T-helper 1 cell (primary cell): Measurements from ENCODE around the gene RASGRP3.

Source experiments
- DNase-seq, 5 donors: peaks; one replicate each; pipeline ENCODE4 v3.0.0-alpha.2; 2012 to 2020

The RASGRP3 gene

DNA sequence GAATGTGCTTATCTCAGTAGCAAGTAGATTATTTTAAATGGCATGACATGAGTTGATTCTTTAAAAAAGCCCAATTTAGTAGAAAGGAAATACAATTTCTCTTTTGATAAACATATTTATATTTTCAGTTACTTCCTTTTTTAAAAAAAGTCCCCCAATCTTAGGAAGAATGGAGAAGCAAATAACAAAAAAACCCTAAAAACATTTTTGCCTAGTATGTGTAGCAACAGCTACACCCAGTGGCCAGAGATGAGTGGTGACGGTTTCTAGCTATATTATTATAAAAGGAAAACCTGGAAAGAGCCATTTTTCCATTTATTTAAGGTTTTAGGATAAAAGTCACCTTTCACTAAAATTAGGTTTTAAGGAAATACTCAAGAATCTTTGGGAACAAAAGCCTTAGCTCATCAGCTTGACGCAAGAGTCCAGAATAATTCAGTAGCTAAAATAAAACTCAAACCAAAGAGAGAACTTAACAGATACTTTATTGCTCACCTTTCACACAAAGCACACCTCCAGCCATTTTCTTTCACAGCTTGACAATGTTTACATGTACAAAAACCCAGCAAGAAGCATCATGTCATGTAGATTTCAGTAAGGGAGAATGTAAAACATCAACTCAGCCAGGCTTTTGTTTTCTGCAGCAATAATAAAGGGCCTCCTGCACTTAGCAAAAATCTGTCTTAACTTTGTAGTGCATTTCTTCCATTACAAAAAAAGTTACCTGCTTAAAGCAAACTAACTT is 106.9 kb downstream of the RASGRP3 start:
- peak in 2 of 5 donors; percentile 12 to 21 for DNase-seq

DNA sequence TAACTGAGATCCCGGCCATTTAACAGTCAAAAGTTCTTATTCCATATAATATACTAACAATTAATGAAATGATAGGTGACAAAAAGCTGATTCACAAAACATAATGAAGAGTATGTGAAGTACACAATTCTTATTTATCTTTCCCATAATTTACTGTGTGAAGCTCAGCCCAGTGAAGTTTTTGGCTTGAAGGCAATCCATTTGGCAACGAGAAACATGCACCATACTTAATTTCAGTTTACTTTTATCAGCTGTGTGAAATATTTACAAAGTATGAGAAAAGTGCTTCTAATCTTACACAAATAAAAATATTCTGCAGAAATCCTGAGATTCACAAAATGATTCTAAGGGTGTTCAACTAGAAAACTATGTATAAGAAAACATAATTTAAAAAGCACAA is 110.3 kb downstream of the RASGRP3 start:
- DNase-seq: no peak

DNA sequence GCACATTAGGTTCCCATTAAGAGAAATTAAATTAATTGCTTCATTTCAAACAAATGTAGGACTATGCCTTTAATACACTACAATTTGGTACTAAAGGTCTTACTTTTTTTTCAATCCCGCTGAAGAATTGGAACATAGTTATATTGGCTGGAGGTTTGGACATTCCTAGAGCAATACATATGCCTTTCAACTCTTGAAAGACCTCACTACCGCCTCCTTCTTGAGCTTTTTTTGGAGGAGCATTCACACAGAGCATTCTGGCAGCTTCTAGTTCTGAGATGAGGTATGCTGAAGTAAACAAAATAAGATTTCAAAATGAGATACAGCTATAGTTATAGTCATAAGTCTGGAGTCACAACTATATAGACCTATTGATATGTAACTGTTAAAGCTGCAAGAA is 111.8 kb downstream of the RASGRP3 start:
- DNase-seq: no peak

DNA sequence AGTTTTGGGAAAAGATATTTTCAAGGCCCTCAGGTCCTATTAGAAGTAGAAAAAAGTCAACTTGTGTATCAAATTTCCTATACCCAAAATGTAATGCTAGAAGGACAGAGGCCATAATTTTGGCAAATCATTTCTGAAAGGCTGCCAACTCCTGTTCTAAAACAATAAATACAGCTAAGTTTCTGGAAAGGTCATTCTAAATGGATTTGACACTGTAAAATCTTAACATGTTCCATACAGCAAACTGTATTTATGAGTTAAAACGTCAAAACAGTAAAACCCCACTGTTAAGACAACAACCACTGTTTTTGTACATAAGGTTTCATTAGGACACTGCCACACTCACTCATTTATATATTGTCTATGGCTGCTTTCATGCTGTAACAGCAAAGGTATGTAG is 113.0 kb downstream of the RASGRP3 start:
- no peak for DNase-seq

DNA sequence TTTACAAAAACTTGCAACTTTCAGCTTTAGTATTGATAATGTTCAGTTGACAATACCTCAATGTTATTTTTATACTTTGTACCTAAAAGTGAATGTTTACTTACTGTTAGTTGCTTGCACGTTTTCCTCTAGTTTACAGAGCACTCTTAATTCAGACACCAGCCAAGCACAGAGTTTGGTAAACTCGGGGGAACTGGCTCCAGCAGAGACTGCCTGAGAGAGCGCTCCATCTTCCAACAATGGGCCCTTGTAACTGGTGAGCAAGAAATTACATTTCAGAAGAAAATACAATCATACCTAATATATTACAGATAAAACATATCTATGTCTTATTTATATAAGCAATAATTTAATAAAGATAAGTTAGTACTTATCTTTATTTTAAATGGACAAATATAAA is 118.9 kb downstream of the RASGRP3 start:
- DNase-seq: no peak

DNA sequence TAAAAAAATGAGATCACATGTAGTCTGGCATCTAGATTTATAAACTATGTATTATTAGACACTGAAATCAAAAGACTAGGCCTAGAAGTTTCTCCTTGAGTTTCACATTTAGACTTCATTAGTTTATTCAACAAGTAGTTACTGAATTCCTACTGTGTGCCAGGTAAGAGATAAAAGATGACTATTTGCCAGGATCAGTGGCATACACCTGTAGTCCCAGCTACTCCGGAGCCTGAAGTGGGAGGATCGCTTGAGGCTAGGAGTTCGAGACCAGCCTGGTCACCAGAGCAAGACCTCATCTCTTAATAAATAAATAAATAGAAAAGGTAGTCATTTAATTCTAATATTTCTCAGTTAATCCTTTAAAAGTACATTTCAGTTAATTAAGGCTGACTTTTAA is 120.6 kb downstream of the RASGRP3 start:
- no peak for DNase-seq

DNA sequence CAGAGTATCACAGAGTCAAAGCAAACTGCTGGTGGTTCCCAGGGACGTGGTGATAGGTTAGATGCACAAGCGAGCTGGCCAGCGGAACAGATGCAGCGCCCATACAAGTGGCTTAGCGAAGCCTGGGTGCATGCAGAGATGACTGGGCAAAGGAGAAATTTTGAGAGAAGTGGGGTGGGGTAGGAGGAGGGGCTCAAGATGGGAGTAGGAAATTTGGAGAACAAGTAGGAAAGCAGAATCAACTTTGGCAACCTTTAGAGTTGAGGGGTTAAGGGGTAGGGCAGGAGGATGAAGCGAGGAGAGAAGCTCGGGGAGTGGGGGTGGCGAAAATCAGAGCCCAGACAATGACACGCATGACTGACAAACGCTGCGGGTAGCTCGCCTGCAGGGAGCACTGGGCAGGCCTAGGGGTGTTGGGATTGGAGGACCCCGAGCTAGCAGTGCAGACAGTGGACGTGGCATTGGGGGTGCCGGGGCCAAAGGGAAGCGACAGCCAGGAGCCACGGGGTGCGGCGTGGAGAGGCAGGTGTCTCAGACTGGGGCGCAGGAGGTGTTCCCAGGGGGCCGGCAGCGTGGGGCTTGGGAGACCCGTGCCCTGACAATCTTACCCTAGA is 122.2 kb downstream of the RASGRP3 start:
- peak in 3 of 5 donors; percentile 12 to 62 (median 14) for DNase-seq

DNA sequence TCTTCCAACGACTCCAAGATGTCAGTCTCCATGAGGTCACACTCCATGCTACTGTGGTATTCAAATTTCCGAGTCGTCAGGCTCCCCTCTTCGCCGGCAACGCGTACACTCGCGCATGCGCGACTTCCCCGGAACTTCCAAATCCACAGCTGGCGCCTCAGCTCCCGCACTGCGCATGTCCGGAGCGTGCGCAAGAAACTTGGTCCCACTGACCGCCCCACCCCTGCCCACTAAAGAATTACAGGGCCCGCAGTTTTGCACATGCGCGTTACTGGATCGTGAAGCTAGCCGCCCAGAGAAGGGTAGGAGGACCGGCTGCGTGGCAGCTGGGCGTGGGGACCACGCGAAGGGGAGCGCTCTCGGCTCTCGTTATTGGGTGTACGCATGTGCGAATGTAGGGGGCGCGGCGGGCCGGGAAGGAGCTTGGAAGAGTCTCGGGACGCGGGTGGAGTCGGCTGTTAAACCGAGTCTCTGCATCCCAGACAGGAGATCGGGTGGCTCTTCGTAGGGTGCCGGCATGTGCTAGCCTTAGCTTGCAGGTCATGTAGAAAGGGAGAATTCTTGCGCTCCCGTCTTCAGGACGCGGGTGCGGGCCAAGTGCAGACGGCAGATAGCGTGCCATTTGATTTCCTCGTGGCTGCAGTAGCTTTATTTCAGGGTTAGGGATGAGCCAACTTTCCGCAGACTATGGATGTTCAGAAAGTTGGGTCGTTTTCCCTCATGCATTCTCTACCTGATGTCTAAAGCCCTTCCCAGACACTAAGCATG is 122.9 kb downstream of the RASGRP3 start, which contains the start of gene FAM98A:
Gene FAM98A, minus strand, starts transcription at position 125 of the 768 bp plus-strand sequence. Its CDS starts 78 bp downstream, at position 47.
- DNase-seq: peak; percentile 98 to 99 (median 99)

DNA sequence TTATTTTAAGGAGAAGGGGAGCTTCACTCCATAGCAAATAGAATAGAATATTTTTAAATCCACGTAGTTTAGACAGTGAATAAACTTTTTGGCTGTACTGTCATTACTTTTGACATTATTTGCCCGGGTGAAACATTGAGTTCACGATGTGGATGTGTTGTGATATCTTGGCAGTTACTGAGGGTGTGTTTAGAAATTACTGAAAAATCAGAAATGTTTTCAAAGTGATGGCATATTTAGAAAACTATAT is 123.4 kb downstream of the RASGRP3 start:
- DNase-seq: no peak

DNA sequence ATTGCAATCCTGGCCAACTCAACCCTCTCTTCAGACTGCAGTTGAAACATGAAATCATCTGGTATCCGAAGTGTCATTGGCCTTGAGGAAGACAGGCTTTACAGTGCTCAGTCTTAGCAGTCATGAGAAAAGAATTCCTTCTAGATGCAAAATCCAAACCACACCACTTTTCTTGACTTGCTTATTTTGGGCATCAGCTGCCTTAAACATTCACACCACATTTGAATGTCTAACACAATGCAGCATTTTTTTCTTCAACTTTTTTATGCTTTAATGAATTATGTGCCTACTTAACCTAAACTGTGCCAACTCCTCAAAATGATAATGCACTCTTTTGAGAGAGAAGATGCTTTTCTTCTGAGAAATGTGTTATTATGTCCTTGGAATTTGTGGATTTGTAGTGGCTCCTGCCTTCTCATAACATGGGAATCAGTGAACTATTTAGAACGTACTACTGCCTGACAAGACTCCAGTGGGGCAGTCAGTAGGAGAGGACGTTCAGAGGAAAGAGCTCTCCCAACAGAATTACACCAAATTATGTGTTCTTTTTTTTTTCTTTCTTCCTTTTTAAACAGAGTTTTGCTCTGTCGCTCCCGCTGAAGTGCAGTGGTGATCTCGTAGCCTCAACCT is 125.9 kb downstream of the RASGRP3 start:
- no peak for DNase-seq

DNA sequence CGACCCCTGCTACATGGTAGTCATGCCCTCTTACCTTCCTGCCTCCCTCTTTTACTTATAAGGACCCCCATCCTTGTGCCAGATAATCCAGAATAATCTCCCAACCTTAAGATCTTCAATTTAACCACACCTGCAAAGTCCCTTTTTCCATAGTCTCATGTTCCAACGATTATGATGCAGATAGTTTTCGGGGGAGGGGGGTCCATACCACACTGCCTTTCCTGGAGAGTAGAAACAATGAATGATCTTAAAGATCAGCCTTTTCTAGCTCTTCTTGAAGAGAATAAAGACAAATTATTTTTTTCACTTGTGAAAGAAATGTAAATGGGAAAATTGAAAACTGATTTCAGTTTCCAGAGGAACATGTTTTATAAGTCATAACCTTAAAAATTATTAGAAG is 127.0 kb downstream of the RASGRP3 start:
- no peak for DNase-seq

DNA sequence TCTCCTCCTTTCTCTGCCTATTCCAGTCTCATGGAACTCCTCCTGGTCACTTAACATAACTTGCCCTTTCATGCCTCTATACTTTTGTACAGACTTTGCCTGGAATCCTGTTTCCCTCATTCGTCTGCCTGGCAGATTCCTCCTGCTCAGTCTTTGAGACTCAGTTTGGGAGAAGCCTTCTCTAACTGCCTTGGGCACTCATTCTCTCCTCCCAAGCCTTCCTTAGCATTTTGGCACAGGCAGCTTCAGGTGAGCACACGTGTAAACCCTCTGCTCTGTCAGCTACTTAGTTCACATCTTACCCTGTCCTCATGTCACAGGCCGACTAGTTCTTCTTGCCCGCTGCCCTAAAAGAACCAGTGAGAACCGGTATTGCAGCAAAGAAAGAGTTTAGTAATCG is 128.6 kb downstream of the RASGRP3 start:
- DNase-seq: no peak

DNA sequence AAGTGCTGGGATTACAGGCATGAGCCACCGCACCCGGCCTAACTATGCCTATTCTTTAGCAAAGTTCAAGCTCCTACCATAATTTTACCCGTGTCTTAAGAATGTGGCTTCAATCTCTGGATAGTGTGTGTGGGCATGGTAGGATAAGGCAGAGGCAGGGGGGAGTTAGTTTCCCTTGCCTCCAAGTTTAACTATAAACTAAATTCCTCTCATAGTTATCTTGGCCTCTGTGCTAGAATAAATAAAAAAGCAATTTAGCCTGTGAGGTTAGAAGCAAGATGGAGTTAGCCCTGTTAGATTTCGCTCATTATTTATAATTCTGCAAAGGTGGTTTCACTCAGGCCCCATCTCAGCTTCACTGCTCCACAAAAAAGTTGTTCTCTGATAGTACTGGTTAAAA is 129.7 kb downstream of the RASGRP3 start:
- DNase-seq: no peak

DNA sequence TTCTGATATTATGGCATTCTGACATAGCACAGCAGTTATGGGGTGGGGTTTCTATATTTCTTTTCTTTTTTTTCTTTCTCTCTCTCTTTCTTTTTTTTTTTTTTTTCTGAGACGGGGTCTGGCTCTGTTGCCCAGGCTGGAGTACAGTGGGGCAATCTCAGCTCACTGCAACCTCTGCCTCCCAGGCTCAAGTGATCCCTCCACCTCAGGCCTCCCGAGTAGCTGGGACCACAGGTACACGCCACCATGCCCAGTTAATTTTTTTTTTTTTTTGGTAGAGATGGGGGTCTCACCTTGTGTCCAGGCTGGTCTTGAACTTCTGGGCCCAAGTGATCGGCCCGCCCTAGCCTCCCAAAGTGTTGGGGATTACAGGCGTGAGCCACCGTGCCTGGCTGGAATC is 130.2 kb downstream of the RASGRP3 start:
- DNase-seq: no peak

DNA sequence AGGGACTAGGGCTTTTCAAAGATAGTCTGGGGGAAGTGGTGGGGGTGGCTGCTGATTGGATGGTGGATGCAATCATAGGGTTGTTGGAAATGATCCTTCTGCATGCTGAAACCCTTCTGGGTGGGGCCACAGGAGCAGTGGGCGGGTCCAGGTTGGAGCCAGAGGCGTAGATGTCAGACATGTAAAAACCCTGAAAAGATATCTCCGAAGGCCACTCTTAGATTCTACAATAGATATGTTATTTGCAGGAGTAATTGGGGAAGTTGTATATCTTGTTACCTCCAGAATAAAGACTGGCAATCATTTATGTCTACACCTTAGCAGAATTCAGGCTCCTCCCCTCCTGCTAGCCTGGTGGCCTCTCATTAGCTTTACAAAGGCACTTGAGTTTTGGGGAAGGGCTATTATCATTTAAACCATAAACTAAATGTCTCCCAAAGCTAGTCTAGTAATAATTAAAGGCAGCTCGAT is 130.8 kb downstream of the RASGRP3 start:
- DNase-seq: no peak

DNA sequence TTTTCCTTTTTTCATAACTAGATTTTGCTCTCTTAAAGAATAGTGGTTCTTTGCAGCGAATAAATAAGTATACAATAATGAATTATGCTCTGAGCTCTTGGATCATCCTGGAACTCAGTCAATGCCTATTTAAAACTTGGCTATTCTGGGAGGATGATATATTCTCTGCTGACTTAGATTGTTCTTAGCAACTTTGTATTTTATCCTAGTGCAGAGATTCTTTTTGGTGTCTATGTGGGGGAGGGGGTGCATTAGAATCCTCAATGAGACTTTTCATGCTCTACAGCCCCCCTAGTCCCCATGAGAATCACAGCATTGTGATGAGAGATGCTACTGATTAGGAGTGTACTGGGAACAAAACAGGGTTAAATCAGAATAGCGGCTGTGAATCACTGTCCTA is 131.5 kb downstream of the RASGRP3 start:
- no peak for DNase-seq

DNA sequence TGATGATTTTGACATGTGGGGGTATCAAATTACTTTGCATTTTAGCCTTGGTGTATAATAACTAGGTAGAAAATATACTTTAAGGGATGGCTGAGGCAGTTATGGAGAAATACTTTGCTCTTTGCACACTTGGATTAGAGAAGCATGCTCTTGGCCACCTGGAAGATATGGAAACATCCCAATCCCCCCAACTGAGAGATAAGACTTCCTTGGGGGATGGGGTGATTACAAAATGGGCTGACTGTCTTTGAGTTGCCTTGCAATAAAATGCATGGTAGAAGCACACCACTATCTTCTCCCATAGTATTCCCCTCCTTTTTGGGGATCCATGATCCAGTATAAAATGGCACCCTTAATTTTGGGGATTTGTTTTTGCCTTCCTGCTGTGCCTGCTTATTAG is 137.7 kb downstream of the RASGRP3 start:
- DNase-seq: no peak
